ENCODE data around the gene DYNC1H1.
"Not testable (repeated sequence)": the region's sequence is repeated elsewhere in the genome, so short reads cannot be mapped to it uniquely, and the experiment has no call there.

DYNC1H1 gene

GRCh38 chr14:102075155-102075554 is 110.8 kb downstream of the DYNC1H1 start:
- DNase-seq = no peak

GRCh38 chr14:102077382-102077709 is 113.0 kb downstream of the DYNC1H1 start:
- DNase-seq = no peak

- not testable (repeated sequence) for DNase-seq
These were observed 114.0 kb downstream of the DYNC1H1 start for GRCh38 chr14:102078361-102078791.

GRCh38 chr14:102078831-102079699 is 114.7 kb downstream of the DYNC1H1 start:
- no peak for DNase-seq

- no peak for DNase-seq
These were observed 115.3 kb downstream of the DYNC1H1 start for GRCh38 chr14:102079700-102079979.

GRCh38 chr14:102080183-102081080 is 116.1 kb downstream of the DYNC1H1 start:
- DNase-seq = no peak

- no peak for DNase-seq
These were observed 117.1 kb downstream of the DYNC1H1 start for GRCh38 chr14:102081231-102082080.

- DNase-seq = not testable (repeated sequence)
These were observed 120.1 kb downstream of the DYNC1H1 start for GRCh38 chr14:102084522-102084921.

- DNase-seq = no peak
These were observed 120.6 kb downstream of the DYNC1H1 start for GRCh38 chr14:102084931-102085330.

GRCh38 chr14:102085488-102085887 is 121.1 kb downstream of the DYNC1H1 start:
- DNase-seq = no peak

GRCh38 chr14:102085948-102086708 is 121.8 kb downstream of the DYNC1H1 start:
- DNase-seq = peak; percentile 55

- DNase-seq = no peak
These were observed 122.3 kb downstream of the DYNC1H1 start for GRCh38 chr14:102086709-102086971.

GRCh38 chr14:102086972-102087761 is 122.8 kb downstream of the DYNC1H1 start, which contains the start of gene HSP90AA1:
Gene HSP90AA1 (minus strand): TSS chr14:102087044. CDS start chr14:102086378, 666 bp downstream.
- DNase-seq = peak; percentile 92

GRCh38 chr14:102087762-102088011 is 123.3 kb downstream of the DYNC1H1 start:
- no peak for DNase-seq

GRCh38 chr14:102088012-102088792 is 123.8 kb downstream of the DYNC1H1 start:
- DNase-seq = peak; percentile 35

GRCh38 chr14:102089621-102090343 is 125.4 kb downstream of the DYNC1H1 start:
- no peak for DNase-seq

GRCh38 chr14:102090713-102091112 is 126.3 kb downstream of the DYNC1H1 start:
- DNase-seq = no peak

GRCh38 chr14:102092806-102093205 is 128.4 kb downstream of the DYNC1H1 start:
- no peak for DNase-seq

GRCh38 chr14:102094101-102094500 is 129.7 kb downstream of the DYNC1H1 start:
- no peak for DNase-seq

- DNase-seq = no peak
These were observed 131.0 kb downstream of the DYNC1H1 start for GRCh38 chr14:102095231-102095870.
